H9 (cell line): ENCODE measurements around the gene NUP214. TPM values are rescaled to one million over a fixed set of nuclear protein-coding genes. Genes with fewer than 3 reads are reported as not detected.

Experiments used
- DNase-seq: peaks from one replicate; pipeline ENCODE4 v3.0.0-alpha.2; 2017
- H2AFZ ChIP-seq: one replicate; pipeline ENCODE4 v1.6.1; 2013; ENCODE audit warnings: mild to moderate bottlenecking, low read length, control low read depth, moderate library complexity
- H2AK5ac ChIP-seq: 2 replicates; pipeline ENCODE4 v1.6.1; 2013; ENCODE audit warnings: low read length, control low read depth, mixed read lengths; ENCODE audit not compliant: insufficient read length
- H2BK120ac ChIP-seq: one replicate; pipeline ENCODE4 v1.6.1; 2013; ENCODE audit warnings: low read depth, mild to moderate bottlenecking, low read length, control low read depth, inconsistent platforms; ENCODE audit not compliant: poor library complexity, severe bottlenecking
- H2BK12ac ChIP-seq: 2 replicates; pipeline ENCODE4 v1.6.1; 2013; ENCODE audit warnings: low read length, control low read depth, mixed read lengths, low read depth; ENCODE audit not compliant: insufficient read length
- H2BK15ac ChIP-seq: 2 replicates; pipeline ENCODE4 v1.6.1; 2013; ENCODE audit warnings: low read depth, low read length, control low read depth
- H2BK20ac ChIP-seq: one replicate; pipeline ENCODE4 v1.6.1; 2013; ENCODE audit warnings: low read depth, mild to moderate bottlenecking, low read length, control low read depth, inconsistent platforms; ENCODE audit not compliant: poor library complexity, severe bottlenecking
- H2BK5ac ChIP-seq: 2 replicates; pipeline ENCODE4 v1.6.1; 2013; ENCODE audit warnings: low read length, control low read depth, mixed read lengths; ENCODE audit not compliant: insufficient read length
- H3K14ac ChIP-seq: 2 replicates; pipeline ENCODE4 v1.6.1; 2013; ENCODE audit warnings: low read length, control low read depth; ENCODE audit not compliant: insufficient read depth
- H3K18ac ChIP-seq: 2 replicates; pipeline ENCODE4 v1.6.1; 2013; ENCODE audit warnings: low read depth, mild to moderate bottlenecking, mixed read lengths, low read length, control low read depth; ENCODE audit not compliant: insufficient read length
- H3K23ac ChIP-seq: 2 replicates; pipeline ENCODE4 v1.6.1; 2013; ENCODE audit warnings: low read length, control low read depth, mixed read lengths, low read depth; ENCODE audit not compliant: insufficient read length
- H3K23me2 ChIP-seq: 2 replicates; pipeline ENCODE4 v1.6.1; 2013; ENCODE audit warnings: low read depth, mild to moderate bottlenecking, mixed read lengths, low read length, control low read depth; ENCODE audit not compliant: insufficient read length, poor library complexity, severe bottlenecking
- H3K27ac ChIP-seq: 2 replicates; pipeline ENCODE4 v1.5.1; 2013; ENCODE audit warnings: low read length, control low read depth, mixed read lengths, low read depth; ENCODE audit not compliant: insufficient read length
- H3K27me3 ChIP-seq: 2 replicates; pipeline ENCODE4 v1.6.1; 2013; ENCODE audit warnings: low read length, control low read depth, inconsistent platforms; ENCODE audit not compliant: insufficient read depth
- H3K4ac ChIP-seq: 2 replicates; pipeline ENCODE4 v1.6.1; 2013; ENCODE audit warnings: low read depth, mild to moderate bottlenecking, control low read depth, inconsistent platforms, low read length, moderate library complexity
- H3K4me1 ChIP-seq: 2 replicates; pipeline ENCODE4 v1.6.1; 2013; ENCODE audit warnings: low read length, control low read depth, inconsistent platforms; ENCODE audit not compliant: insufficient read depth
- H3K4me2 ChIP-seq: 2 replicates; pipeline ENCODE4 v1.6.1; 2013; ENCODE audit warnings: low read length, control low read depth, mixed read lengths; ENCODE audit not compliant: insufficient read length, insufficient read depth
- H3K56ac ChIP-seq: 2 replicates; pipeline ENCODE4 v1.6.1; 2013; ENCODE audit warnings: low read depth, mild to moderate bottlenecking, mixed read lengths, low read length, control low read depth; ENCODE audit not compliant: insufficient read length
- H3K79me1 ChIP-seq: 2 replicates; pipeline ENCODE4 v1.6.1; 2013; ENCODE audit warnings: low read depth, mild to moderate bottlenecking, moderate library complexity, low read length, control low read depth, inconsistent platforms; ENCODE audit not compliant: insufficient read depth, poor library complexity, severe bottlenecking
- H3K79me2 ChIP-seq: 2 replicates; pipeline ENCODE4 v1.6.1; 2013; ENCODE audit warnings: low read length, control low read depth, inconsistent platforms; ENCODE audit not compliant: insufficient read depth
- H3K9ac ChIP-seq: 2 replicates; pipeline ENCODE4 v1.6.1; 2013; ENCODE audit warnings: low read length, control low read depth, mixed read lengths; ENCODE audit not compliant: insufficient read length; ENCODE audit errors: extremely low read depth
- H3K9me3 ChIP-seq: one replicate; pipeline ENCODE4 v1.6.1; 2013; ENCODE audit warnings: low read depth, low read length, inconsistent platforms; ENCODE audit not compliant: control insufficient read depth
- H3T11ph ChIP-seq: one replicate; pipeline ENCODE4 v1.6.1; 2013; ENCODE audit warnings: mild to moderate bottlenecking, low read length, control low read depth, inconsistent platforms
- H4K20me1 ChIP-seq: one replicate; pipeline ENCODE4 v1.6.1; 2013; ENCODE audit not compliant: control insufficient read depth, insufficient read length, insufficient read depth
- H4K5ac ChIP-seq: 2 replicates; pipeline ENCODE4 v1.6.1; 2013; ENCODE audit warnings: low read depth, mild to moderate bottlenecking, mixed read lengths, low read length, control low read depth; ENCODE audit not compliant: insufficient read length
- H4K8ac ChIP-seq: replicated peaks from 2 replicates; pipeline ENCODE4 v1.6.1; 2013; ENCODE audit warnings: low read length, control low read depth, mixed read lengths, low read depth; ENCODE audit not compliant: insufficient read length
- H4K91ac ChIP-seq: 2 replicates; pipeline ENCODE4 v1.6.1; 2013; ENCODE audit warnings: low read depth, mild to moderate bottlenecking, moderate library complexity, mixed read lengths, low read length, control low read depth; ENCODE audit not compliant: insufficient read length
- H3K27ac Mint-ChIP-seq, 3 experiments: 2 replicates in 2 of 3; 3 replicates in 1 of 3; pipeline ENCODE4 v1.8.0; 2020 to 2021; ENCODE audit warnings: mixed read lengths in 3 of 3, mild to moderate bottlenecking in 1 of 3, moderate library complexity in 1 of 3
- H3K27me3 Mint-ChIP-seq: 2 replicates; pipeline ENCODE4 v1.8.0; 2021; ENCODE audit warnings: low read depth, mild to moderate bottlenecking, moderate library complexity, mixed read lengths
- H3K36me3 Mint-ChIP-seq, 3 experiments: 2 replicates in 2 of 3; 3 replicates in 1 of 3; pipeline ENCODE4 v1.8.0; 2020 to 2021; ENCODE audit warnings: low read depth in 3 of 3, mixed read lengths in 3 of 3; ENCODE audit not compliant: insufficient read depth in 1 of 3
- H3K4me1 Mint-ChIP-seq, 2 experiments: 2 replicates each; pipeline ENCODE4 v1.8.0; 2020; ENCODE audit warnings: mixed read lengths in 2 of 2
- H3K4me3 Mint-ChIP-seq, 2 experiments: 2 replicates in 1 of 2; 3 replicates in 1 of 2; pipeline ENCODE4 v1.8.0; 2020 to 2021; ENCODE audit warnings: mild to moderate bottlenecking in 2 of 2, mixed read lengths in 2 of 2, moderate library complexity in 1 of 2
- H3K9me3 Mint-ChIP-seq, 2 experiments: 2 replicates in 1 of 2; 3 replicates in 1 of 2; pipeline ENCODE4 v1.8.0; 2020; ENCODE audit warnings: mild to moderate bottlenecking in 2 of 2, mixed read lengths in 2 of 2, moderate library complexity in 1 of 2
- CTCF ChIP-seq: fragments of 200-600 bp; sonication (generic); conservative IDR thresholded peaks from 3 replicates; pipeline ENCODE4 v1.8.0; 2021; ENCODE audit warnings: antibody characterized with exemption, mild to moderate bottlenecking
- WGBS: extraction: QIAGEN DNeasy Blood & Tissue Kit; methylation state at CpG from one replicate; pipeline ENCODE4 v1.1.7; 2013; ENCODE audit warnings: missing lambda C conversion rate, low lambda C conversion rate, mixed read lengths; ENCODE audit not compliant: insufficient read length; ENCODE audit errors: extremely low coverage; 5-methylcytosine and 5-hydroxymethylcytosine counted together
- total RNA-seq: library from RNA; stranded (reverse); gene quantifications from 2 replicates; pipeline ENCODE4 v1.2.1, GENCODE V29; 2021

NUP214 gene
- total RNA-seq, 1 experiment from 2014 or later, result 53.8 TPM

- Histone ChIP-seq H3K79me2 (no peaks in the 10 kb centered on the region), H3K4me2 (peak overlapping the region; percentile 3), H4K20me1 (peaks cover 2% of the 10 kb centered on the region), H3K23me2 (peaks cover 6% of the 10 kb centered on the region), H3K23ac (no peak overlapping the region), H2BK15ac (no peak overlapping the region), H3K14ac (no peak overlapping the region), H3K27ac (no peak overlapping the region), H2BK5ac (no peak overlapping the region), H2BK20ac (no peak overlapping the region), H2AK5ac (no peak overlapping the region), H4K91ac (no peak overlapping the region), H3K79me1 (no peaks in the 10 kb centered on the region), H3K9me3 (no peaks in the 10 kb centered on the region), H3K27me3 (peaks cover 6% of the 10 kb centered on the region; the same call in 1 of the 2 replicates), H4K8ac (no peak overlapping the region), H3T11ph (no peak overlapping the region), H3K4ac (no peak overlapping the region), H3K56ac (no peak overlapping the region), H3K9ac (no peak overlapping the region), H4K5ac (no peak overlapping the region), H3K18ac (no peak overlapping the region), H2BK12ac (no peak overlapping the region), H2AFZ (no peak overlapping the region), H2BK120ac (no peak overlapping the region), H3K4me1 (0 out of 2 replicates have a peak, but pooled peaks cover 3% of the 10 kb centered on the region)
- WGBS, result no CpG with 5 or more reads among the region's 60 CpGs
- no peak overlapping the region for H3K27ac Mint-ChIP-seq
- H3K9me3 Mint-ChIP-seq, result no peaks in the 10 kb centered on the region; a peak in 1 of 5 replicates
- TF ChIP-seq CTCF, result no peak
- DNase-seq, result no peak
- no peaks in the 10 kb centered on the region; a peak in 1 of 7 replicates for H3K36me3 Mint-ChIP-seq
- peaks cover 20 to 39% of the 10 kb centered on the region in 2 experiments for H3K4me1 Mint-ChIP-seq
- peaks cover 45% of the 10 kb centered on the region for H3K27me3 Mint-ChIP-seq
- H3K4me3 Mint-ChIP-seq, result peak overlapping the region; percentile 8 to 35; a peak in 1 of 5 replicates
Observed at GRCh38 chr9:131276891-131277286, 151.5 kb downstream of the NUP214 start.
